BE2C (cell line): ENCODE measurements around the gene SV2C.
"Not testable (repeated sequence)": the region's sequence is repeated elsewhere in the genome, so short reads cannot be mapped to it uniquely, and the experiment has no call there.

Experiments
- DNase-seq: peaks from one replicate; pipeline ENCODE4 v3.0.0-alpha.2; 2020
- H3K27me3 ChIP-seq: fragments of 250-450 bp; sonication (Bioruptor Pico); 2 replicates; pipeline ENCODE4 v1.5.1; 2020; ENCODE audit warnings: mild to moderate bottlenecking
- H3K36me3 ChIP-seq: fragments of 250-450 bp; sonication (Bioruptor Pico); 2 replicates; pipeline ENCODE4 v1.5.1; 2020; ENCODE audit warnings: mild to moderate bottlenecking
- H3K4me1 ChIP-seq: fragments of 250-450 bp; sonication (Bioruptor Pico); 2 replicates; pipeline ENCODE4 v1.5.1; 2020
- H3K4me3 ChIP-seq: 2 replicates; pipeline ENCODE4 v1.5.1; 2011; ENCODE audit warnings: low read depth, low read length
- H3K9me3 ChIP-seq: fragments of 250-450 bp; sonication (Bioruptor Pico); 2 replicates; pipeline ENCODE4 v1.5.1; 2020
- CTCF ChIP-seq: IDR thresholded peaks from 2 replicates; pipeline ENCODE4 v1.5.1; 2012; ENCODE audit warnings: mild to moderate bottlenecking, low read depth, low read length

Gene SV2C

GRCh38 chr5:76312783-76313182 is 229.6 kb downstream of the SV2C start:
- no peaks in the 10 kb centered on the region for H3K9me3 ChIP-seq
- no peaks in the 10 kb centered on the region for H3K4me1 ChIP-seq
- H3K4me3 ChIP-seq = no peak overlapping the region
- H3K27me3 ChIP-seq = no peaks in the 10 kb centered on the region
- no peak for TF ChIP-seq CTCF
- H3K36me3 ChIP-seq = no peaks in the 10 kb centered on the region
- no peak for DNase-seq

- no peak overlapping the region for H3K4me3 ChIP-seq
- no peaks in the 10 kb centered on the region for H3K4me1 ChIP-seq
- H3K36me3 ChIP-seq = no peaks in the 10 kb centered on the region
- no peak for TF ChIP-seq CTCF
- no peak for DNase-seq
- H3K9me3 ChIP-seq = no peaks in the 10 kb centered on the region
- no peaks in the 10 kb centered on the region for H3K27me3 ChIP-seq
Measured at GRCh38 chr5:76314643-76315042, 231.5 kb downstream of the SV2C start.

GRCh38 chr5:76319673-76320072 is 236.5 kb downstream of the SV2C start:
- Histone ChIP-seq H3K4me1 (no peaks in the 10 kb centered on the region), H3K36me3 (no peaks in the 10 kb centered on the region), H3K4me3 (no peak overlapping the region), H3K9me3 (no peaks in the 10 kb centered on the region), H3K27me3 (no peaks in the 10 kb centered on the region)
- DNase-seq = no peak
- no peak for TF ChIP-seq CTCF

GRCh38 chr5:76323494-76323893 is 240.3 kb downstream of the SV2C start:
- H3K4me1 ChIP-seq, H3K4me3 ChIP-seq, DNase-seq, H3K27me3 ChIP-seq, H3K36me3 ChIP-seq, H3K9me3 ChIP-seq: not testable (repeated sequence)

- peaks cover 2% of the 10 kb centered on the region; the same call in 1 of the 2 replicates for H3K27me3 ChIP-seq
- H3K36me3 ChIP-seq = no peaks in the 10 kb centered on the region
- no peak for DNase-seq
- no peak for TF ChIP-seq CTCF
- no peaks in the 10 kb centered on the region for H3K9me3 ChIP-seq
- no peaks in the 10 kb centered on the region for H3K4me1 ChIP-seq
- no peak overlapping the region for H3K4me3 ChIP-seq
Measured at GRCh38 chr5:76325326-76325725, 242.1 kb downstream of the SV2C start.

GRCh38 chr5:76325876-76326491 is 242.8 kb downstream of the SV2C start:
- no peak for DNase-seq
- Histone ChIP-seq H3K4me3 (no peak overlapping the region), H3K27me3 (peaks cover 2% of the 10 kb centered on the region; the same call in 1 of the 2 replicates), H3K9me3 (no peaks in the 10 kb centered on the region), H3K4me1 (no peaks in the 10 kb centered on the region), H3K36me3 (no peaks in the 10 kb centered on the region)
- TF ChIP-seq CTCF = no peak
